ENCODE data around the gene MYO1E. TPM values are rescaled to one million over a fixed set of nuclear protein-coding genes. Genes with fewer than 3 reads are reported as not detected.
"Not testable (repeated sequence)": the region's sequence is repeated elsewhere in the genome, so short reads cannot be mapped to it uniquely, and the experiment has no call there.

The MYO1E gene
- total RNA-seq, 6 experiments from 2014 or later: 45.2 to 139 (median 68.9) TPM

GRCh38 chr15:59339252-59339672 lies 33.4 kb downstream of the MYO1E start:
- DNase-seq (peak in 1 of 3 donors; percentile 31), ATAC-seq (peak; percentile 87 to 93 (median 91))
- Histone ChIP-seq H3K4me1 (peaks cover 0 to 15% (median 6%) of the 10 kb centered on the region in 4 donors), H3K36me3 (no peaks in the 10 kb centered on the region), H3K27me3 (no peaks in the 10 kb centered on the region), H3K9me3 (no peaks in the 10 kb centered on the region), H3K4me3 (no peak overlapping the region), H3K27ac (peak overlapping the region in 1 of 3 donors; percentile 51)
- WGBS (ENCODE audit: insufficient coverage, low coverage, low lambda C conversion rate, missing lambda C conversion rate): 22% methylated on average over 3 of the region's 3 CpGs
- TF ChIP-seq CTCF (IDR thresholded peaks at IDR 0.05): no peak
- TF ChIP-seq POLR2A (IDR thresholded peaks at IDR 0.05): no peak
- intact Hi-C loops (cut with DNase I): no loop called here

- DNase-seq (no peak), ATAC-seq (no peak)
- 67% methylated on average over 1 of the region's 1 CpG for WGBS (ENCODE audit: insufficient coverage, low coverage, low lambda C conversion rate, missing lambda C conversion rate)
- Histone ChIP-seq H3K4me1 (peaks cover 0 to 15% (median 6%) of the 10 kb centered on the region in 4 donors), H3K27me3 (no peaks in the 10 kb centered on the region), H3K4me3 (no peak overlapping the region), H3K36me3 (no peaks in the 10 kb centered on the region), H3K27ac (no peak overlapping the region), H3K9me3 (no peaks in the 10 kb centered on the region)
- no peak for TF ChIP-seq POLR2A (IDR thresholded peaks at IDR 0.05)
- no peak for TF ChIP-seq CTCF (IDR thresholded peaks at IDR 0.05)
- intact Hi-C loops (cut with DNase I): no loop called here
These were observed 34.3 kb downstream of the MYO1E start for GRCh38 chr15:59338414-59338813.

GRCh38 chr15:59336725-59337124 lies 35.9 kb downstream of the MYO1E start:
- WGBS (ENCODE audit: insufficient coverage, low coverage, low lambda C conversion rate, missing lambda C conversion rate): 81% methylated on average over 4 of the region's 4 CpGs
- intact Hi-C loops (cut with DNase I); H3K9me3 ChIP-seq; H3K36me3 ChIP-seq; H3K4me3 ChIP-seq; H3K27me3 ChIP-seq; DNase-seq; H3K27ac ChIP-seq; ATAC-seq: not testable (repeated sequence)
- H3K4me1 ChIP-seq: peaks cover 0 to 15% (median 6%) of the 10 kb centered on the region in 4 donors

GRCh38 chr15:59335207-59335786 lies 37.4 kb downstream of the MYO1E start:
- intact Hi-C loops (cut with DNase I): no loop called here
- no peak overlapping the region for H3K27ac ChIP-seq
- peaks cover 0 to 27% (median 10%) of the 10 kb centered on the region in 4 donors for H3K4me1 ChIP-seq
- 87% methylated on average over 10 of the region's 10 CpGs for WGBS (ENCODE audit: insufficient coverage, low coverage, low lambda C conversion rate, missing lambda C conversion rate)
- no peaks in the 10 kb centered on the region for H3K27me3 ChIP-seq
- no peak for TF ChIP-seq CTCF (IDR thresholded peaks at IDR 0.05)
- no peak for TF ChIP-seq POLR2A (IDR thresholded peaks at IDR 0.05)
- H3K36me3 ChIP-seq: no peaks in the 10 kb centered on the region
- H3K9me3 ChIP-seq: no peaks in the 10 kb centered on the region
- ATAC-seq: no peak
- no peak for DNase-seq
- no peak overlapping the region for H3K4me3 ChIP-seq

- no peak overlapping the region for H3K27ac ChIP-seq
- DNase-seq (no peak), ATAC-seq (peak in 1 of 4 donors; percentile 19)
- WGBS (ENCODE audit: insufficient coverage, low coverage, low lambda C conversion rate, missing lambda C conversion rate): 63% methylated on average over 3 of the region's 3 CpGs
- H3K27me3 ChIP-seq: no peaks in the 10 kb centered on the region
- intact Hi-C loops (cut with DNase I): no loop called here
- peaks cover 0 to 28% (median 12%) of the 10 kb centered on the region in 4 donors for H3K4me1 ChIP-seq
- TF ChIP-seq POLR2A (IDR thresholded peaks at IDR 0.05): no peak
- no peak for TF ChIP-seq CTCF (IDR thresholded peaks at IDR 0.05)
- H3K36me3 ChIP-seq: no peaks in the 10 kb centered on the region
- H3K9me3 ChIP-seq: no peaks in the 10 kb centered on the region
- no peak overlapping the region for H3K4me3 ChIP-seq
These were observed 38.6 kb downstream of the MYO1E start for GRCh38 chr15:59334076-59334415.
